Measurements from ENCODE around the gene LRRC61. TPM values are rescaled to one million over a fixed set of nuclear protein-coding genes. Genes with fewer than 3 reads are reported as not detected.
"Not testable (repeated sequence)": the region's sequence is repeated elsewhere in the genome, so short reads cannot be mapped to it uniquely, and the experiment has no call there.

The LRRC61 gene
- total RNA-seq, 1 donor from 2014 or later: 28.3 TPM

- peak overlapping the region; percentile 93 for H3K27ac Mint-ChIP-seq
- peak overlapping the region; percentile 47 for H3K4me3 Mint-ChIP-seq (ENCODE audit: low read depth)
- H3K9me3 Mint-ChIP-seq (ENCODE audit: low read depth): no peaks in the 10 kb centered on the region
- TF ChIP-seq CTCF (IDR thresholded peaks at IDR 0.05; ENCODE audit: unreplicated experiment): no peak
- H3K4me1 Mint-ChIP-seq (ENCODE audit: low read depth): peaks cover 58% of the 10 kb centered on the region
- DNase-seq (ENCODE audit: low spot score, unreplicated experiment): no peak
- H3K27me3 Mint-ChIP-seq: no peaks in the 10 kb centered on the region
- no peaks in the 10 kb centered on the region for H3K36me3 Mint-ChIP-seq (ENCODE audit: insufficient read depth)
Measured at GRCh38 chr7:150382844-150383225, 59.7 kb downstream of the LRRC61 start.

- Mint-ChIP-seq H3K36me3 (ENCODE audit: insufficient read depth) (peaks cover 2% of the 10 kb centered on the region), H3K4me3 (ENCODE audit: low read depth) (peak overlapping the region; percentile 52), H3K9me3 (ENCODE audit: low read depth) (no peaks in the 10 kb centered on the region), H3K27ac (peak overlapping the region; percentile 93), H3K4me1 (ENCODE audit: low read depth) (peaks cover 58% of the 10 kb centered on the region), H3K27me3 (no peaks in the 10 kb centered on the region)
- peak; percentile 73 for DNase-seq (ENCODE audit: low spot score, unreplicated experiment)
- TF ChIP-seq CTCF (IDR thresholded peaks at IDR 0.05; ENCODE audit: unreplicated experiment): no peak
Measured at GRCh38 chr7:150383710-150384397, 60.7 kb downstream of the LRRC61 start.

GRCh38 chr7:150384406-150385301 lies 61.5 kb downstream of the LRRC61 start:
- Mint-ChIP-seq H3K4me3 (ENCODE audit: low read depth) (peak overlapping the region; percentile 52), H3K27me3 (no peaks in the 10 kb centered on the region), H3K9me3 (ENCODE audit: low read depth) (no peaks in the 10 kb centered on the region), H3K27ac (peak overlapping the region; percentile 93), H3K4me1 (ENCODE audit: low read depth) (peaks cover 56% of the 10 kb centered on the region), H3K36me3 (ENCODE audit: insufficient read depth) (peaks cover 2% of the 10 kb centered on the region)
- no peak for DNase-seq (ENCODE audit: low spot score, unreplicated experiment)
- TF ChIP-seq CTCF (IDR thresholded peaks at IDR 0.05; ENCODE audit: unreplicated experiment): no peak

- H3K27ac Mint-ChIP-seq: no peak overlapping the region
- no peak overlapping the region for H3K4me3 Mint-ChIP-seq (ENCODE audit: low read depth)
- TF ChIP-seq CTCF (IDR thresholded peaks at IDR 0.05; ENCODE audit: unreplicated experiment): no peak
- no peaks in the 10 kb centered on the region for H3K27me3 Mint-ChIP-seq
- peaks cover 2% of the 10 kb centered on the region for H3K36me3 Mint-ChIP-seq (ENCODE audit: insufficient read depth)
- H3K4me1 Mint-ChIP-seq (ENCODE audit: low read depth): peaks cover 49% of the 10 kb centered on the region
- H3K9me3 Mint-ChIP-seq (ENCODE audit: low read depth): no peaks in the 10 kb centered on the region
- no peak for DNase-seq (ENCODE audit: low spot score, unreplicated experiment)
Measured at GRCh38 chr7:150385302-150385723, 62.2 kb downstream of the LRRC61 start.

- not testable (repeated sequence) for H3K9me3 Mint-ChIP-seq (ENCODE audit: low read depth); H3K4me3 Mint-ChIP-seq (ENCODE audit: low read depth); H3K27ac Mint-ChIP-seq; H3K36me3 Mint-ChIP-seq (ENCODE audit: insufficient read depth); DNase-seq (ENCODE audit: low spot score, unreplicated experiment); H3K27me3 Mint-ChIP-seq
- peaks cover 44% of the 10 kb centered on the region for H3K4me1 Mint-ChIP-seq (ENCODE audit: low read depth)
Measured at GRCh38 chr7:150385884-150386283, 62.7 kb downstream of the LRRC61 start.

Other genes with a start within 250 kb of the LRRC61 start
- 2.3 and 3.3 TPM in 2 replicates for gene ACTR3C, start 190 bp downstream of the LRRC61 start, total RNA-seq
- gene RARRES2, start 18.3 kb downstream of the LRRC61 start, total RNA-seq: 19.0 and 20.2 TPM in 2 replicates
- gene REPIN1, start 45.5 kb downstream of the LRRC61 start, total RNA-seq: 148 and 153 TPM in 2 replicates
- gene ZNF775, start 56.0 kb downstream of the LRRC61 start, total RNA-seq: 10.8 and 13.4 TPM in 2 replicates
- gene GIMAP8, start 127.3 kb downstream of the LRRC61 start, total RNA-seq: not detected in 2 replicates
- gene GIMAP7, start 191.5 kb downstream of the LRRC61 start, total RNA-seq: not detected in 2 replicates
- gene GIMAP4, start 244.0 kb downstream of the LRRC61 start, total RNA-seq: not detected in 2 replicates